Measurements from ENCODE around the gene STK4.

STK4 gene

GRCh38 chr20:44955270-44955669 lies 11.0 kb upstream of the STK4 start:
- DNase-seq, result no peak

GRCh38 chr20:44956410-44956809 lies 9.9 kb upstream of the STK4 start:
- no peak for DNase-seq

DNA sequence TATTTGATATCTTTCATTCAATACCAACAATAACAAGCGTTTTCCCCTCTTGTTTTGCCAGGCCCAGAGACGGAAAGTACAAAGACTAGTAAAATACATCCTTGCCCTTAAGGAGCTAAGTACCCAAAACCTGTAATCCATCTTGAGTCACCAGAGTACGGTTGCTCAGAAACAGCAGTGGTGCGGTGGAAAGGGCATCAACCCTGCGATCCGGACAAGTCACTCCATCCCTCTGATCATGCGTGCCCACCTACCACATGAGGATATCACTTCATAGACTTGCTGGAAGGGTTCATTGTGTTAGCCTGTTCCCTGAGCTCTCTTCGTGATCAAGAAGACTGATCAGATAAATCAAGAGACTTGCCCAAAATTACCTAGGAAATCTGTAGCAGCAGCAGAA lies 8.0 kb upstream of the STK4 start:
- DNase-seq, result no peak

GRCh38 chr20:44959082-44959637 lies 7.2 kb upstream of the STK4 start:
- DNase-seq, result no peak

GRCh38 chr20:44959638-44960102 lies 6.6 kb upstream of the STK4 start:
- peak; percentile 22 to 45 (median 32) for DNase-seq

- DNase-seq, result peak; percentile 85 to 92 (median 89)
These were observed 6.0 kb upstream of the STK4 start, which contains the start of gene TOMM34 for GRCh38 chr20:44960103-44960852. Gene TOMM34, minus strand, starts transcription at chr20:44960397. Its CDS starts 64 bp downstream, at chr20:44960333.

DNA sequence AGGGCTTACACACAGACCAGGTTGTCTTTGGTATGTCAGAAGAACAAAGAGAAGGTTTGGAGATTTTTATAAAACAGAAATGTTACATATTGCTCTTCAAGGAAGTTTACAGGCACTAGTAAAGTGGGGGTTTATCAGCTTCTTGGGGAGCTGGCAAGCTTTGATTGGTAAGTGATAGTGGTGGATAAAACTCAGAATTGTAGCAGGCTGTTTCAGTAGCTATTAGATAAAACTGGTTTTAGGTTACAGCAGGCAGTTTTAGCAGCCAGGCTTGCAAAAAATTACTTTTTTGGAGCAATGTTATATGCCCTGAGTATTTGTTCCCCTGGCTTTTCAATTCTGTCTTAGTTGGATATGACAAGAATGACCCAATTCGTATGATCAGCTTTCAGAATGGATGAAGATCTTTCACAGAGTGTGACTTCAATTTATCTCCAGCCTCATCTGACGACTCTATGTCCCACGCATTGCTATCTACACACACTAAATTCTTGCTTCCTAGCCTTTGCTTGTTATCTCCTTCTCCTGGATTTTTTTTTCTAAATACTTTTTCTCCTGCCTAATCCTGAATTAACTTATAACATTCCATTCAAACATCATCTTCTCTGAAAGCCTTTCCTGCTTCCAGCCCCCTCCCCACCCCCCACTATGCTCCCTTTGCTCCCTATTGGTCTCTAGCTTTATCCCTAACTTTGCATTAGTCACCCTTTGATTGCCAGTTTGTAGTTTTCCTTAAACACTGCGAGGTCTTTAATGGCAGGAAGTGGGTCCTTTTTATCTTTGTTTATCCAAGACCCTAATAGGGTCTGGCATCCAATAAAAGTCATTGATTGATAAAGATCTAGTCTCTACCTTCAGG lies 5.1 kb upstream of the STK4 start:
- no peak for DNase-seq

DNA sequence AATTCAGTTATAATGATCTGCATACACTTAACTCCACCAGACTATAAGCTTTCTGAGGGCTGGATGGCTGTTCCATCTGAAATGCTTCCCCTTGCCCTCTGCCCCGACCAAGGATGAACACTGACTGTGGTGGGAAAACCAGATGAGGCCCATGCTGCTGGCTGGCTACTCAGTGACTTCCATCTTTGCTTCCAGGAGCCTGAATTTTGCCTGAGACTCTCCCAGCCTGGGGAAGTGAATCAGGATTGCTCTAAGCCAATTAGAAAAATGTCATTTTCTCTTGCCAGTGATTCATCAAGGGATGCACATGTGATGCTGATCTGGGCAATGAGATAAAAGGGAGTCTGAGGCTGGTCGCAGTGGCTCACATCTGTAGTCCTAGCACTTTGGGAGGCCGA lies 4.4 kb upstream of the STK4 start:
- DNase-seq, result no peak

GRCh38 chr20:44962483-44962882 lies 3.8 kb upstream of the STK4 start:
- no peak for DNase-seq

- no peak for DNase-seq
These were observed 2.7 kb upstream of the STK4 start for GRCh38 chr20:44963325-44964215.

GRCh38 chr20:44965651-44966029 lies 672 bp upstream of the STK4 start:
- no peak for DNase-seq

GRCh38 chr20:44967207-44967807 lies 995 bp downstream of the STK4 start:
- peak; percentile 13 to 63 (median 30) for DNase-seq

DNA sequence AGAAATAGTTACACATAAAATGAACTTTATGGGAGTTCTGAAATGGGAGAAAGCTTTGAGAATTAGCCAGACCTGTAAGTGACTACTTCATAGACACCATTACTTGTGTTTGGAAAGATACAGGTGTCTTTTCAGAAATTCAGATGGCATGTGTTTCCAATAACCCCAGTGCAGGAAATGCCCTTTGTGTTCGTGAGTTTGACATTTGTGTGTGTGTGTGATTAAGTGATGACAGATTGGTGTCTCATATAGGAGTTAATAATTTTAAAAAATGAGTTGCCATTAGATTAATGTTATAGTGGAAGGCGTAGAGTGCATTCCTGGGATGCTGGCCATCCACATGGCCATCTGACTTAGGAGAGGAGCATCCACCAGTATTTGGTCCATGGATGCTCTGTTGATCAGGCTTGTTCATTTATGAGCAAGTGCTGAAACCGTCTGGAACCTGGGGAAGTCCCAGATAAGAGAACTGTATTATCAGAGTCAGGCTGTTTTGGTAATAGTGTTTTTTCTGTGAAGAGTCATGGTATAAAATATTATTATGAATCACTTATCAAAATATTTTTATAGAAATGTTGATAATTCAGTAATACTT lies 3.1 kb downstream of the STK4 start:
- peak in 3 of 6 experiments; percentile 2 to 12 (median 5) for DNase-seq

DNA sequence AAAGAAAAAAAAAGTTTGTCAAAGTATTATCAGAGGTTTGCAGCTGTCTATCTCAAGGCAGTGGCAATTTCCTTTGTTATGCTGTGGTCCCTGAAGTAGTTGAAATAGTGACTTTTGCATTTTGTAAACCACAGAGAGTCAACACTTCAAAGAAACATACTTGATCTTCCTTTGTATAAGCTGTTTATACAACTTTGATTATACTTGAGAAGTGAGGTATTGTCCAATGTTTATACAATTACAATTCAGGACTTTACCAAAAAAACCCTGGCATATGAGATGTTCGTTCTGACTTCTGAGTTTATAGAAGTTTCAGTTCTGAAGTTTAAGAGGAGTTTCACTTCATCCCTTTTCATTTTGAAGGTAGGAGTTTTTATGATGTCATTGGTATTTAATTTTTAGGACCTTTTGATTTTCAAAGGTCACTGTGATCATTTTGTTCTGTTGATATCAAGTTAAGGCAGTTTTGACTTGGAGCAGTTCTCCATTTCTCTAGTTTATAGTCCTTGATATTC lies 4.0 kb downstream of the STK4 start:
- DNase-seq, result peak in 3 of 6 experiments; percentile 13 to 56 (median 30)

DNA sequence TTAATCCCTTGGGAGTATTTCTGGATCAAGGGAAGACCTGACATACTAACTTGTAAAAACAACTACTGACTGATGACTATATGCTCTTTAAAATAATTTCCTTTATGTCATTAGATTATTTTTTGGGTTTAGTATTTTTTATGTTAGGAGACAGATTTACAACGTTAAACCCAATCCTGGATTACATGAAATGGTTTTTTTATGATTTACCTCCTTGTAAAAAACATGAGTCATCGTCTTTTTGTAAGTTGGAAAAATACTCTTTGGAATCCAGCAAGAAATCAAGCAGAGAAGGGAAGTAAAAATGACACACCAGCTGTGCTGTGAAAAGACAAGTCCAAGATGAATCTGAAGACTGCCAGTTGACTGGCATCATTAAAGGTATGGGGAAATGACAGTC lies 6.7 kb downstream of the STK4 start:
- DNase-seq, result no peak

DNA sequence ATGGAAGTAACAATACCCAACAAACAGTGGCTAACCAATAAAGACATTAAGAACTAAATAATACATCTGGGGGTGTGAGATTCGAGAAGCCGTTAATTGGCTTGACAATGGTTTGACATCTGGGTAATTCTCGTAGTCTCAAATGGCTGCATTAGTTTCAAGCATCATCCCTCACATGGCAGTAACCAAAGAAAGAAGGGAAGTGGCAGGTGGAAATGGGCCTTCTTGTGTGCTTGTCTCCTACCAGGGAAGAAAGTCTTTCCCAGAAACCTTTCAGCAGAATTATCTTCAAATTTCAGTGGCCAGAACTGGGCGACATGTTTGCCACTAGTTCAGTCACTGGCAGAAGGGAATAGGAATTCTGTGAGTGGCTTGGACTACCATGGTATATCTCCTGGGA lies 10.4 kb downstream of the STK4 start:
- no peak for DNase-seq

DNA sequence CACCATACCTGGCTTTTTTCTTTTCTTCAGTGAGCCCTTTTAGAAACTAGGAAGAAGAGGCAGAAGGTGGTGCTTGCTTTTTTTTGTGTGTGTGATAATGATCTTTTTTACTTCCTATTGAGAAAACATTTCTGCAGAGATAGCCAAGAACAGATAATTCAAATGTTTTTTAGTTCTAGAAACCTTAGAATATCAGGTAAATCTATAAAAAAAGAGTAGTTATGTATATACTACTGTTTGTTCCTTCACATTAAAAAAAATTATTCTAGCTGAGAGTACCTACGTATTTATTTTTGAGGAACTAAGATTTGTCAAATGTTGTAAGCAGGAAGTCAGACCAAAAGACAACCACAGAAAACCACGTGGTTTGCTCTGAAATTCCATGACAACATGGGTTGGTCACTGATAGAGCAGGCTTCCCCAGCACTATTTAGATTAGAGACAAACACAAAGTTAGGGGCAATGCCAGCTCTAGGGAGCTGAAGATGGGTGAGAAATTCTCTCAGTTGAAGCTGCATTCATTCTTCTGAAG lies 12.8 kb downstream of the STK4 start:
- peak; percentile 30 to 87 (median 79) for DNase-seq

DNA sequence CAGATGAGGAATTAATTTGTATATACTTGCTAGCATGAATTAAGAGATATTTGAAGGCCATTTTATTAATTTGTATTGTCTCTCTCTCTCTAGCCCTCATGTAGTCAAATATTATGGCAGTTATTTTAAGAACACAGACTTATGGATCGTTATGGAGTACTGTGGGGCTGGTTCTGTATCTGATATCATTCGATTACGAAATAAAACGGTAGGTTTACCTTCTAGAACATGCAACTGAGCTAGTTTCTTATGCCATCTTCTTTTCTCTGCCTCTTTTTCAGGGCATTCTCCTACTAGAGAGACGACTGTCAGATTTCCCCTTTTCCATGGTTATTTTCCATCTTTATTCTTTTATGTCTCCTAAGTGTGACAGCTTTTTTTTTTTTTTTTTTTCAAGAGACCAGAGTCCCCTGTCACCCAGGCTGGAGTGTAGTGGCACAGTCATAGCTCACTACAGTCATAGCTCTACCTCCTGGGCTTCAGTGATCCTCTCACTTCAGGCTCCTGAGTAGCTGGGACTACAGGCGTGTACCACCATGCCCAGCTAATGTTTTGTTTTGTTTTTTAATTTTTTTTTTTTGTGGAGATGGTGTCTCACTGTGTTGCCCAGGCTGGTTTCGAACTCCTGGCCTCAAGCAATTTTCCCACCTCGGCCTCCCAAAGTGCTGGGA lies 15.6 kb downstream of the STK4 start:
- no peak for DNase-seq

DNA sequence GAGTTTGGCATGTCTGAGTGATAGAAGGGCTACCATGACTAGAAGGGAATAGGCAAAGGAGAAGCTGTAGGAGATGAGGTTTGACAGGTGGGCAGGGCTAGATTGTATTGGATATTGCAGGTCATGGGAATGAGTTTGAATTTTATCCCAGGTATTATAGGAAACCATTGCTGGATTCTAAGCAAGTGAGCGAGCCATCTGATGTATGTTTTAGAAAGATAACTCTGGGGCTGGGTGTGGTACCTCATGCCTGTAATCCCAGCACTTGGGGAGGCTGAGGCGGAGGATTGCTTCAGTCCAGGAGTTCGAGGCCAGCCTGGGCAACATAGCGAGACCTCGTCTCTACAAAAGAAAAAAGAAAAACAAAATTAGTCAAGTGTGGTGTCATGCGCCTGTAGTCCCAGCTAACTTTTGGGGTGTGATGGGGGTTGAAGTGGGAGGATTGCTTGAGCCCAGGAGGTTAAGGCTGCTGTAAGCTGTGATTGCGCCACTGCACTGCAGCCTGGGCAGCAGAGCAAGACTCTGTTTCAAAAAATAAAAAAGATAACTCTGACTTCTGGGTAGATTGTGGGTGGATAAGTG lies 16.9 kb downstream of the STK4 start:
- no peak for DNase-seq

- DNase-seq, result no peak
These were observed 22.4 kb downstream of the STK4 start for GRCh38 chr20:44988631-44989171.
